Measurements from ENCODE around the gene RPL29. TPM values are rescaled to one million over a fixed set of nuclear protein-coding genes. Genes with fewer than 3 reads are reported as not detected.
A peak's percentile ranks its signal among the peaks of the same experiment; 100 is the strongest.
"Not testable (repeated sequence)": the region's sequence is repeated elsewhere in the genome, so short reads cannot be mapped to it uniquely, and the experiment has no call there.

The RPL29 gene
- total RNA-seq, 1 donor, result 759 TPM

DNA sequence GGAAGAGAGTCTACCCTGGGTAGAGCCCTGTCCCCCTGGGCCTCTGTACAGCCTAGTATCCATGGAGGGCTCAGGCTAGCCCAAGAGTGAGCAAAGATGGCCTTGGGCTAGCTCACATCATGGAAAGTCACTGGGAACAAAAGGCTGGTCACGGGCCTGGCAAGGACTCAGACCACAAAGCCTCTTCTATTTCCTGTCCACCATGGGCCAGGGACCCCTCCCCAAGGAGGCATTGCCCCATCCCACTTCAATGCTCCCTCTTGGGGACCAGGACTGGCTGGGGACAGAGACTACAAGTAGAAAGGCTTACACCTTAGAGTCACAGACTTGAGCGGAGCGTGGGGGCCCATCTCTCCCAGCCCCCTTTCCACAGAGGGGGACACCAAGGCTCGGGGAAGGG is 43.7 kb upstream of the RPL29 start:
- DNase-seq (ENCODE audit: low read depth), result no peak
- TF ChIP-seq, protein P1, sequence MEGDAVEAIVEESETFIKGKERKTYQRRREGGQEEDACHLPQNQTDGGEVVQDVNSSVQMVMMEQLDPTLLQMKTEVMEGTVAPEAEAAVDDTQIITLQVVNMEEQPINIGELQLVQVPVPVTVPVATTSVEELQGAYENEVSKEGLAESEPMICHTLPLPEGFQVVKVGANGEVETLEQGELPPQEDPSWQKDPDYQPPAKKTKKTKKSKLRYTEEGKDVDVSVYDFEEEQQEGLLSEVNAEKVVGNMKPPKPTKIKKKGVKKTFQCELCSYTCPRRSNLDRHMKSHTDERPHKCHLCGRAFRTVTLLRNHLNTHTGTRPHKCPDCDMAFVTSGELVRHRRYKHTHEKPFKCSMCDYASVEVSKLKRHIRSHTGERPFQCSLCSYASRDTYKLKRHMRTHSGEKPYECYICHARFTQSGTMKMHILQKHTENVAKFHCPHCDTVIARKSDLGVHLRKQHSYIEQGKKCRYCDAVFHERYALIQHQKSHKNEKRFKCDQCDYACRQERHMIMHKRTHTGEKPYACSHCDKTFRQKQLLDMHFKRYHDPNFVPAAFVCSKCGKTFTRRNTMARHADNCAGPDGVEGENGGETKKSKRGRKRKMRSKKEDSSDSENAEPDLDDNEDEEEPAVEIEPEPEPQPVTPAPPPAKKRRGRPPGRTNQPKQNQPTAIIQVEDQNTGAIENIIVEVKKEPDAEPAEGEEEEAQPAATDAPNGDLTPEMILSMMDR (IDR thresholded peaks at IDR 0.05; ENCODE audit: insufficient read depth, low read depth, low read length), result no peak
- H3K4me3 ChIP-seq (ENCODE audit: low read depth, low read length), result no peak overlapping the region

DNA sequence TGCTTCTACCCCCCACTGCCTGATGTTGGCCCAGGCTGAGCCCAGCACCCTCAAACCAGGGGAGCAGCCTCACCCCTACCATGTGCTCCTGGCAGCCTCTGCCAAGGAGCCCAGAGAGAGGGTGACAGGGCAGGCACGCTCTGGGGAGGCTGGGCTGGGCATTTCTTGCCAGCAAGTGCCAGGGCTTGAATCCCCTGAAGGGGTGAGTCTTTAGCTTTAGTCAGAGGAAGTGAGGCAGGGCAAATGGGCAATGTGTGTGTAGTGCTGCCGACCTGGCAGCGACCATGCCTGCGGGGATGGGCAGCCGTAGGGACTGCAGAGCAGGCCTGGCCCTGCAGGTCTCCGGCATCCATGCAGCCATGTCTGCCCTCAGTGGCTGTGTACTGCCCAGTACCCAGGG is 42.5 kb upstream of the RPL29 start:
- DNase-seq (ENCODE audit: low read depth), result no peak
- no peak overlapping the region for H3K4me3 ChIP-seq (ENCODE audit: low read depth, low read length)
- TF ChIP-seq, protein P1 (IDR thresholded peaks at IDR 0.05; ENCODE audit: insufficient read depth, low read depth, low read length), result no peak

DNA sequence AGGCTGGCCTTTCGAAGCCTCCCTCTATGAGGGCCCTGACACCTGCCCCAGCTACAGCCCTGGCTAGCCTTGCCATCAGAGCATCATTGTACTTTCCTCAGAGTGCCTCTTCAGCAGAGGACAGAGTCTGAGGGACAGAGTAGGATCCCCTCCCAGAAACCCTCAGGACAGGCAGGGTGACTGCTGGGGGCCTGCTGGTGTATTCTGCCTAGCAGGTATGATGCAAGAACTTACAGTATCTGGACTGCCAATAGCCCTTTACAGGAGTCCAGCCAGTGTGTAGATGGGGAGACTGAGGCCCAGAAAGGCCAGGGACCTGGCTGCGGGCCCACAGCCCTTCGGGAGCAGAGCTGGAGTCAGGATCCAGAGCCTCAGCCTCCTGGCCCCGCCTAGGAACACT is 41.6 kb upstream of the RPL29 start:
- H3K4me3 ChIP-seq (ENCODE audit: low read depth, low read length), result no peak overlapping the region
- no peak for DNase-seq (ENCODE audit: low read depth)
- TF ChIP-seq, protein P1 (IDR thresholded peaks at IDR 0.05; ENCODE audit: insufficient read depth, low read depth, low read length), result no peak

DNA sequence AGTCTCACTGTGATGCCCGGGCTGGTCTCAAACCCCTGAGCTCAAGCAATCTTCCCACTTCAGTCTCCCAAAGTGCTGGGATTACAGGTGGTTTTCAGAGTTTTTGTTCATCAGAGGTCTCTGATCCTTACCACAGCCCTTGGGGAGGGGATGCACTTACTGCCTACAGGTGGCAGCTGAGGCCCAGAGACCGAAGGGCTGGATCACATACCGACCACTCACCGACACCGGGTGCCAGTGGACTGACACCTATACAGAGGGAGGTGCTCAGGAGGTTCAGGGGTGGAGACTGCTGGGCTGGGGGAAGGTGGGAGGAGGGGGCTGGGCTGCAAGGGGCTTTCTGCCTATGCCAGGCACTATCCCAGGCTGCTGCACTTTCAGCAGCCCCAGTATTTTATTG is 41.1 kb upstream of the RPL29 start:
- no peak for DNase-seq (ENCODE audit: low read depth)
- TF ChIP-seq, protein P1 (IDR thresholded peaks at IDR 0.05; ENCODE audit: insufficient read depth, low read depth, low read length), result peak; percentile 18
- no peak overlapping the region for H3K4me3 ChIP-seq (ENCODE audit: low read depth, low read length)

DNA sequence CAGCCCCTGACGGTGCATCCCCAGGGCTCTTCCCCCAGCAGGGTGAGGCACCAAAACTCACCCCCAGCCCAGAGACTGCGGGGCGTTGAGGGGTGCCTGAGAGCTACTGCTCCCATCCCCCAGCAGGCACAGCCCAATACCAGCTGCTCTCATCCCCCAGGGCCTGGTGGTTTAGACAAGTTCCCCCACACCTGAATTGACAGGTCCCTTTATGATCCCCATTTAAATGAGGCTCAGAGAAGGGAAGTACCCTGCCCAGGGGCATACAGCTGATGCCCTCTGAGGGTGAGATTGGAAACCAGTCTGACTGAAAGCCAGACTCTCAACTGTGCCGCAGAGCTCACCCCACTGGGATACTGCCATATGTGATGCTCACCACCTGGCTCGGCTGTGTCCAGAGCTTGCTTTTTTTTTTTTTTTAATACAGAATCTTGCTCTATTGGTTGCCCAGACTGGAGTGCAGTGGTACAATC is 40.6 kb upstream of the RPL29 start:
- no peak for DNase-seq (ENCODE audit: low read depth)
- TF ChIP-seq, protein P1 (IDR thresholded peaks at IDR 0.05; ENCODE audit: insufficient read depth, low read depth, low read length), result no peak
- H3K4me3 ChIP-seq (ENCODE audit: low read depth, low read length), result no peak overlapping the region

DNA sequence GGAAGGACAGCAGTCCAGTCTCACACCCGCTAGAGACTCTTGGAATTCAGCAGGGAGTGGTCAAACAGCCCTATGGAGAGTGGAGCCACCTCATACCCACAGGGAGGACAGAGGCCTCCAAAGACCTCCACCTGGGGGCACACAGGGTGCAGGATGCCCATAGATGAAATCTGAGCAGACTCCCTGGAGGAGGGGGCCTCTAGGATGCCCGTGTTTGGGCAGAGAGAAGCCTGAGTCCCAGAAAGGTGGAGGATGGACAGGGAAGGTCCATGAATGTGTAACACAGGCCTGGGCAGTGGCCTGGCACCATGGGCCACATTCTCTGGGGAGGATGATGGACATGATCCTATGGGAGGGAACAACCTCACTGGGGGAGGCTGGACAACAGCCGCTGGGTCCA is 39.0 kb upstream of the RPL29 start:
- no peak for DNase-seq (ENCODE audit: low read depth)
- TF ChIP-seq, protein P1 (IDR thresholded peaks at IDR 0.05; ENCODE audit: insufficient read depth, low read depth, low read length), result no peak
- H3K4me3 ChIP-seq (ENCODE audit: low read depth, low read length), result no peak overlapping the region

DNA sequence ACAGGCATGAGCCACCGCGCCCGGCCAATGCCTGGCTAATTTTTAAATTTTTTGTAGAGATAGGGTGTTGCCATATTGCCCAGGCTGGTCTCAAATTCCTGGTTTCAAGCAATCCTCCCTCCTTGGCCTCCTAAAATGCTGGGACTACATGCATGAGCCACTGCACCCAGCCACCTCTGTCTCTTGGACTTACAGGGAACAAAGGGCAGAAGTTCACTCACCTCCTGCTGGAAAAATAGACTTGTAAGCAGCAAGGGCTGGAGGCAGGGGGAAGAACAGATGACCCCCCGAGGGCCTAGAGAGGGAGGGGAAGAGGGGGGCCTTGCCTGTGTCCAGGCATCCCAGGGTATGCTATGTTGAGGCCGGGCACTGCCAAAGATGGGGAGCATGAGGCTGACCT is 38.5 kb upstream of the RPL29 start:
- H3K4me3 ChIP-seq (ENCODE audit: low read depth, low read length), result no peak overlapping the region
- no peak for DNase-seq (ENCODE audit: low read depth)
- TF ChIP-seq, protein P1 (IDR thresholded peaks at IDR 0.05; ENCODE audit: insufficient read depth, low read depth, low read length), result no peak

DNA sequence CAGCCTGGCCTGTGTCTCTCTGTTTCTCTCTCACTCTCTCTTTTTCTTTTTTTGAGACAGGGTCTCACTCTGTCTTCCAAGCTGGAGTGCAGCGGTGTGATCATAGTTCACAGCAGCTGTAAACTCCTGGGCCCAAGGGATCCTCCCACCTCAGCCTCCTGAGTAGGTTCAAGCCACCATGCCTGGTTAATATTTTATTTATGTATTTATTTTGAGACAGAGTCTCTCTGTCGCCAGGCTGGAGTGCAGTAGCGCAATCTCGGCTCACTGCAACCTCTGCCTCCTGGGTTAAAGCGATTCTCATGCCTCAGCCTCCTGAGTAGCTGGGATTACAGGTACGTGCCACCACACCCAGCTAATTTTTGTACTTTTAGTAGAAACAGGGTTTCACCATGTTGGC is 38.1 kb upstream of the RPL29 start:
- DNase-seq (ENCODE audit: low read depth), result not testable (repeated sequence)

More for the DNA sequence above, 38.1 kb upstream of the RPL29 start:
- H3K4me3 ChIP-seq (ENCODE audit: low read depth, low read length), result not testable (repeated sequence)

Measured in fibroblast of villous mesenchyme (primary cell).